OCI-LY3 (cell line): Measurements from ENCODE around the gene SLC25A31.

Experiments used
- CTCF ChIP-seq: fragments of 200-600, 300-600 bp; sonication (generic); IDR thresholded peaks from 2 replicates; pipeline ENCODE4 v1.5.1; 2014; ENCODE audit warnings: antibody characterized with exemption, low read length, low read depth
- EZH2phosphoT487 ChIP-seq: fragments of 200-600 bp; shearing (Covaris generic); IDR thresholded peaks from 2 replicates; pipeline ENCODE4 v1.6.1; 2018; ENCODE audit warnings: antibody characterized with exemption, mixed run types, low read depth

GRCh38 chr4:127685292-127685691 is 44.9 kb upstream of the SLC25A31 start:
- TF ChIP-seq CTCF (no peak), EZH2phosphoT487 (no peak)
